Measurements from ENCODE around the gene TNC. TPM values are rescaled to one million over a fixed set of nuclear protein-coding genes. Genes with fewer than 3 reads are reported as not detected.

The TNC gene
- total and polyA plus RNA-seq, 2 experiments from 2014 or later: 165 to 319 TPM

DNA sequence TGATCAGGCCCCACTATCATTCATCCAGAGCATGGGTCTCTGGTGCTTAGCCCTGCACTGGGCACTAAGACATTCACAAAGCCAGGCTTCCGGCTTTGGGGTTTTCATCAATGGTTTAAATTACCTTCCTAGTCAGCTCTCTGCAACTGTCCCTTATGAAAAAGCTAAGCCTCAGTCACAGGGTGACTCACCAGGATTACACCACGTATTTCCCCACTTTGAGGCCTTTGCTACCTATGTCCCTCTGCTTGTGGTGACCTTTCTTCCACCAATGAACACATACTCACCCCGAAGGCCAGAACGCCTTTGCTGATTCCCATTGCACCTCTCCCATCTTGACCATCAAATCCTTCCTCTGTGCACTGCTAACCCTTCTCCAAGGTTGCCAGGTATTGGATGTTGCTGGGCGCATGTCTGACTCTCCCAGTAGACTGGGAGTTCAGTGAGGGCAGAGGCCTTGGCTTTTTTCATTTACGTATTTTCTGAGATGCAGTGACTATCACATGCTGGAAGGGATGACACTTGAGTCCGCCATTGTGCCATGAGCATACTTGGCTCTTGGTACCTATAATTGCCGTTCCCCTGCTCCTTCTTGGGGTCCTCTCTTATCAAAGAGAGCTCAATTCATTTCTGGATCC lies 128.9 kb downstream of the TNC start:
- H3K9ac ChIP-seq: no peak overlapping the region
- TF ChIP-seq EZH2 (IDR thresholded peaks at IDR 0.05; ENCODE audit: insufficient read depth, poor library complexity, severe bottlenecking): no peak
- no peak for TF ChIP-seq EZH2phosphoT487 (IDR thresholded peaks at IDR 0.05; ENCODE audit: insufficient read depth, low read depth)
- no peaks in the 10 kb centered on the region for H4K20me1 ChIP-seq (ENCODE audit: insufficient read depth)
- no peaks in the 10 kb centered on the region for H3K36me3 ChIP-seq (ENCODE audit: low read depth)
- no peaks in the 10 kb centered on the region for H3K9me3 ChIP-seq (ENCODE audit: low read depth)
- H3K27ac ChIP-seq: no peak overlapping the region
- peaks cover 13% of the 10 kb centered on the region; the same call in 1 of the 2 replicates for H3K27me3 ChIP-seq (replicated peaks; ENCODE audit: insufficient read depth)
- H3K9me2 ChIP-seq (ENCODE audit: insufficient read depth): no peaks in the 10 kb centered on the region
- no peak overlapping the region for H3K4me2 ChIP-seq (ENCODE audit: unreplicated experiment)
- H3K4me3 ChIP-seq: no peak overlapping the region
- in situ Hi-C loops (cut with MboI): no loop called here
- no peaks in the 10 kb centered on the region for H3F3A ChIP-seq (ENCODE audit: insufficient read depth)
- H3K79me2 ChIP-seq (ENCODE audit: insufficient read depth): no peaks in the 10 kb centered on the region
- H3K4me1 ChIP-seq (ENCODE audit: insufficient read depth): no peaks in the 10 kb centered on the region
- WGBS, 2 experiments (ENCODE audit: low coverage in 1 of 2, low lambda C conversion rate in 2 of 2, missing lambda C conversion rate in 2 of 2): 78 to 79% methylated on average over 8 of the region's 8 CpGs
- DNase-seq: peak; percentile 59
- H2AFZ ChIP-seq: no peak overlapping the region

DNA sequence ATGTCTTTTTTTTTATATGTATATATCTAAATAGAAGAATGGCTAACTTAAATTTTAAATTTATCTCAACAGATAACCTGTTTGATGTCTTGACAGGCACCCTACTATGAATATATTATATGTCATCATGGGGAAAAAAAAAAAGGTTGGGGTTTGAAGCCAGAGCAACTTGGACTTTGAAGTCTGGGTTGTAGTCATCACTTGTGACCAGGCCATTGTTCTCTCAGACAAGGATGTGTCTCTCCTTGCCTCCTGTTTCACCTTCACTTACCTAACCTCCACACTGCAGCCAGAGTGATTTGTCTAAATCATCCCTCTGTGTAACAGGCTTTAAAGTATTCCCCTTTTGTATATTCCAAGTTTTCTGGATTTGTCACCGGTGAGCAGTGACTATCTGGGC lies 130.8 kb downstream of the TNC start:
- Histone ChIP-seq H3K4me1 (ENCODE audit: insufficient read depth) (no peaks in the 10 kb centered on the region), H3K79me2 (ENCODE audit: insufficient read depth) (no peaks in the 10 kb centered on the region), H3K36me3 (ENCODE audit: low read depth) (no peaks in the 10 kb centered on the region), H3K27me3 (replicated peaks; ENCODE audit: insufficient read depth) (peaks cover 25% of the 10 kb centered on the region; the same call in 1 of the 2 replicates), H3K4me3 (no peak overlapping the region), H3K4me2 (ENCODE audit: unreplicated experiment) (no peak overlapping the region), H3F3A (ENCODE audit: insufficient read depth) (no peaks in the 10 kb centered on the region), H2AFZ (no peak overlapping the region), H3K9me2 (ENCODE audit: insufficient read depth) (no peaks in the 10 kb centered on the region), H3K9ac (no peak overlapping the region), H4K20me1 (ENCODE audit: insufficient read depth) (no peaks in the 10 kb centered on the region), H3K27ac (no peak overlapping the region), H3K9me3 (ENCODE audit: low read depth) (no peaks in the 10 kb centered on the region)
- no peak for TF ChIP-seq EZH2 (IDR thresholded peaks at IDR 0.05; ENCODE audit: insufficient read depth, poor library complexity, severe bottlenecking)
- no peak for TF ChIP-seq EZH2phosphoT487 (IDR thresholded peaks at IDR 0.05; ENCODE audit: insufficient read depth, low read depth)
- DNase-seq: no peak
- 40 to 43% methylated on average over 1 of the region's 1 CpG for WGBS, 2 experiments (ENCODE audit: low coverage in 1 of 2, low lambda C conversion rate in 2 of 2, missing lambda C conversion rate in 2 of 2)
- in situ Hi-C loops (cut with MboI): no loop called here

GRCh38 chr9:114985959-114986501 lies 131.9 kb downstream of the TNC start:
- Histone ChIP-seq H3K4me1 (ENCODE audit: insufficient read depth) (no peaks in the 10 kb centered on the region; the same call in 1 of the 2 replicates), H3K4me3 (no peak overlapping the region), H3K9me2 (ENCODE audit: insufficient read depth) (no peaks in the 10 kb centered on the region), H3K36me3 (ENCODE audit: low read depth) (no peaks in the 10 kb centered on the region), H3K79me2 (ENCODE audit: insufficient read depth) (no peaks in the 10 kb centered on the region), H3K4me2 (ENCODE audit: unreplicated experiment) (no peak overlapping the region), H3F3A (ENCODE audit: insufficient read depth) (no peaks in the 10 kb centered on the region), H3K27me3 (replicated peaks; ENCODE audit: insufficient read depth) (peaks cover 25% of the 10 kb centered on the region; the same call in 1 of the 2 replicates), H4K20me1 (ENCODE audit: insufficient read depth) (no peaks in the 10 kb centered on the region), H3K27ac (no peak overlapping the region), H3K9me3 (ENCODE audit: low read depth) (no peaks in the 10 kb centered on the region), H3K9ac (no peak overlapping the region), H2AFZ (no peak overlapping the region)
- WGBS, 2 experiments (ENCODE audit: low coverage in 1 of 2, low lambda C conversion rate in 2 of 2, missing lambda C conversion rate in 2 of 2): 69 to 74% methylated on average over 2 of the region's 2 CpGs
- TF ChIP-seq EZH2phosphoT487 (IDR thresholded peaks at IDR 0.05; ENCODE audit: insufficient read depth, low read depth) (no peak), EZH2 (IDR thresholded peaks at IDR 0.05; ENCODE audit: insufficient read depth, poor library complexity, severe bottlenecking) (no peak)
- DNase-seq: no peak
- in situ Hi-C loops (cut with MboI): no loop called here

DNA sequence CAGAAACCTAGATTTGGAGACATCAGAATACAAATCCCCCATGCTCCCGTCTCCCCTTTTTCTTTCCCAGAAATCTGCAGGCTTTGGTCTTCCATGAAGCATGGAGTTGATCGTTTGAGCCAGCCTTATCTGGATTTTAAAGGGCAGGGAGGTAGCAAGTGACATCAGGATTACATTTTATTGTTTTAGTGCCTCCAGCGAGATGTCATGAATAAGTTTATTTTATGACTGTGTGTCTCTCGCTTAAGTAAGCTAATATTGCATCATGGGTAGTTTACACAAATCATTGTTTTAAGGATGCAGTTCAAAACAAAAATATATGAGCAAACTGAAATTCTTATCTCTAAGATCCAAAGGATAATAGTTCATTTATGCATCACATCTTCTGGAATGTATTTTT lies 136.9 kb downstream of the TNC start:
- no peaks in the 10 kb centered on the region for H3K79me2 ChIP-seq (ENCODE audit: insufficient read depth)
- 50 to 52% methylated on average over 4 of the region's 4 CpGs for WGBS, 2 experiments (ENCODE audit: low coverage in 1 of 2, low lambda C conversion rate in 2 of 2, missing lambda C conversion rate in 2 of 2)
- no peaks in the 10 kb centered on the region for H3K36me3 ChIP-seq (ENCODE audit: low read depth)
- no peaks in the 10 kb centered on the region for H3K9me2 ChIP-seq (ENCODE audit: insufficient read depth)
- H3K4me1 ChIP-seq (ENCODE audit: insufficient read depth): no peaks in the 10 kb centered on the region; the same call in 1 of the 2 replicates
- peaks cover 34% of the 10 kb centered on the region for H3K27me3 ChIP-seq (replicated peaks; ENCODE audit: insufficient read depth)
- no peak overlapping the region for H3K27ac ChIP-seq
- TF ChIP-seq EZH2 (IDR thresholded peaks at IDR 0.05; ENCODE audit: insufficient read depth, poor library complexity, severe bottlenecking) (no peak), EZH2phosphoT487 (IDR thresholded peaks at IDR 0.05; ENCODE audit: insufficient read depth, low read depth) (no peak)
- no peak overlapping the region for H2AFZ ChIP-seq
- H3K9me3 ChIP-seq (ENCODE audit: low read depth): no peaks in the 10 kb centered on the region
- no peaks in the 10 kb centered on the region for H3F3A ChIP-seq (ENCODE audit: insufficient read depth)
- no peak overlapping the region for H3K4me3 ChIP-seq
- H4K20me1 ChIP-seq (ENCODE audit: insufficient read depth): no peaks in the 10 kb centered on the region
- DNase-seq: peak; percentile 32
- in situ Hi-C loops (cut with MboI): no loop called here
- no peak overlapping the region for H3K9ac ChIP-seq
- no peak overlapping the region for H3K4me2 ChIP-seq (ENCODE audit: unreplicated experiment)

Data from GM23248 (cell line).